ENCODE results near the gene SH3BGRL3.
"Not testable (repeated sequence)": the region's sequence is repeated elsewhere in the genome, so short reads cannot be mapped to it uniquely, and the experiment has no call there.

Gene SH3BGRL3

GRCh38 chr1:26290882-26291261, 11.0 kb downstream of the SH3BGRL3 start:
- no peak for DNase-seq (ENCODE audit: low spot score)

GRCh38 chr1:26291433-26291832, 11.5 kb downstream of the SH3BGRL3 start:
- DNase-seq (ENCODE audit: low spot score), result no peak

- DNase-seq (ENCODE audit: low spot score), result no peak
These were observed 12.1 kb downstream of the SH3BGRL3 start for GRCh38 chr1:26291939-26292338.

- DNase-seq (ENCODE audit: low spot score), result not testable (repeated sequence)
These were observed 12.8 kb downstream of the SH3BGRL3 start for GRCh38 chr1:26292735-26293134.

GRCh38 chr1:26293911-26294463, 14.1 kb downstream of the SH3BGRL3 start:
- no peak for DNase-seq (ENCODE audit: low spot score)

GRCh38 chr1:26295194-26296138, 15.6 kb downstream of the SH3BGRL3 start:
- DNase-seq (ENCODE audit: low spot score), result no peak

- DNase-seq (ENCODE audit: low spot score), result no peak
These were observed 16.6 kb downstream of the SH3BGRL3 start for GRCh38 chr1:26296340-26297056.

- no peak for DNase-seq (ENCODE audit: low spot score)
These were observed 17.3 kb downstream of the SH3BGRL3 start for GRCh38 chr1:26297057-26297790.

- no peak for DNase-seq (ENCODE audit: low spot score)
These were observed 17.9 kb downstream of the SH3BGRL3 start for GRCh38 chr1:26297791-26298124.

GRCh38 chr1:26300578-26301275, 20.8 kb downstream of the SH3BGRL3 start:
- DNase-seq (ENCODE audit: low spot score), result no peak

- DNase-seq (ENCODE audit: low spot score), result no peak
These were observed 23.0 kb downstream of the SH3BGRL3 start for GRCh38 chr1:26302733-26303405.

GRCh38 chr1:26305667-26306289, 25.9 kb downstream of the SH3BGRL3 start:
- DNase-seq (ENCODE audit: low spot score), result no peak

GRCh38 chr1:26306290-26307229, 26.7 kb downstream of the SH3BGRL3 start, which contains the start of gene UBXN11:
Gene UBXN11 (minus strand): TSS chr1:26306636. CDS start chr1:26302883, 3,753 bp downstream.
- DNase-seq (ENCODE audit: low spot score), result peak; percentile 96

GRCh38 chr1:26307363-26307781, 27.5 kb downstream of the SH3BGRL3 start:
- no peak for DNase-seq (ENCODE audit: low spot score)

GRCh38 chr1:26307966-26308899, 28.3 kb downstream of the SH3BGRL3 start:
- DNase-seq (ENCODE audit: low spot score), result not testable (repeated sequence)

- DNase-seq (ENCODE audit: low spot score), result no peak
These were observed 34.6 kb downstream of the SH3BGRL3 start for GRCh38 chr1:26314501-26314900.

GRCh38 chr1:26315874-26316850, 36.3 kb downstream of the SH3BGRL3 start:
- DNase-seq (ENCODE audit: low spot score), result no peak
